Measurements from ENCODE around the gene OPTN.
"Not testable (repeated sequence)": the region's sequence is repeated elsewhere in the genome, so short reads cannot be mapped to it uniquely, and the experiment has no call there.

OPTN gene

GRCh38 chr10:13136651-13137050, 36.7 kb downstream of the OPTN start:
- DNase-seq, result no peak

- no peak for DNase-seq
Measured at GRCh38 chr10:13139150-13139549, 39.2 kb downstream of the OPTN start.

- no peak for DNase-seq
Measured at GRCh38 chr10:13139676-13140075, 39.7 kb downstream of the OPTN start.

- peak; percentile 59 for DNase-seq
Measured at GRCh38 chr10:13140627-13141190, 40.7 kb downstream of the OPTN start.

GRCh38 chr10:13143766-13144165, 43.8 kb downstream of the OPTN start:
- peak; percentile 78 for DNase-seq

GRCh38 chr10:13144814-13145213, 44.9 kb downstream of the OPTN start:
- no peak for DNase-seq

- peak; percentile 96 for DNase-seq
Measured at GRCh38 chr10:13146379-13146778, 46.4 kb downstream of the OPTN start.

- peak; percentile 58 for DNase-seq
Measured at GRCh38 chr10:13147161-13147560, 47.2 kb downstream of the OPTN start.

GRCh38 chr10:13152296-13152695, 52.3 kb downstream of the OPTN start:
- no peak for DNase-seq

GRCh38 chr10:13155860-13156259, 55.9 kb downstream of the OPTN start:
- DNase-seq, result not testable (repeated sequence)

GRCh38 chr10:13158401-13158800, 58.4 kb downstream of the OPTN start:
- DNase-seq, result no peak

- peak; percentile 100 for DNase-seq
Measured at GRCh38 chr10:13160934-13161856, 61.2 kb downstream of the OPTN start, which contains the start of gene MCM10. TSS of gene MCM10 (plus strand) at chr10:13161558. CDS start at chr10:13164203, 2,645 bp downstream.

GRCh38 chr10:13161857-13162271, 61.9 kb downstream of the OPTN start:
- DNase-seq, result peak; percentile 43

- DNase-seq, result no peak
Measured at GRCh38 chr10:13163859-13164258, 63.9 kb downstream of the OPTN start.

- peak; percentile 14 for DNase-seq
Measured at GRCh38 chr10:13165177-13165576, 65.2 kb downstream of the OPTN start.

- DNase-seq, result no peak
Measured at GRCh38 chr10:13167568-13167967, 67.6 kb downstream of the OPTN start.

- DNase-seq, result no peak
Measured at GRCh38 chr10:13168781-13169180, 68.8 kb downstream of the OPTN start.

- no peak for DNase-seq
Measured at GRCh38 chr10:13173616-13174015, 73.7 kb downstream of the OPTN start.

GRCh38 chr10:13180788-13181187, 80.8 kb downstream of the OPTN start:
- no peak for DNase-seq

- no peak for DNase-seq
Measured at GRCh38 chr10:13182424-13182823, 82.5 kb downstream of the OPTN start.

GRCh38 chr10:13183625-13184024, 83.7 kb downstream of the OPTN start:
- DNase-seq, result no peak

- no peak for DNase-seq
Measured at GRCh38 chr10:13184276-13184675, 84.3 kb downstream of the OPTN start.

GRCh38 chr10:13184730-13185514, 85.0 kb downstream of the OPTN start:
- no peak for DNase-seq
